Adrenal gland (tissue), 12 donors: ENCODE data around the gene DTX1. TPM values are rescaled to one million over a fixed set of nuclear protein-coding genes. Genes with fewer than 3 reads are reported as not detected.

ENCODE experiments used
- DNase-seq, 7 donors: peaks; one replicate each; pipeline ENCODE4 v3.0.0-alpha.2; 2019 to 2020
- H3K27ac ChIP-seq, 5 donors: fragments of 200-600 bp; sonication (generic) in 4 of 5; 1 replicate in 3 of 5; 2 replicates in 2 of 5; pipeline versions ENCODE4 v1.5.1 to v1.8.0; 2016 to 2020; ENCODE audit warnings: mild to moderate bottlenecking in 1 of 5
- H3K27me3 ChIP-seq: fragments of 200-600 bp; 2 replicates; pipeline ENCODE4 v1.8.0; 2021
- H3K36me3 ChIP-seq, 2 donors: fragments of 200-600 bp; replicated peaks in 1 of 2; 1 replicate in 1 of 2; 2 replicates in 1 of 2; pipeline versions ENCODE4 v1.5.1 to v1.8.0; 2018 to 2022
- H3K4me1 ChIP-seq, 2 donors: fragments of 200-600 bp; replicated peaks in 1 of 2; 1 replicate in 1 of 2; 2 replicates in 1 of 2; pipeline versions ENCODE4 v1.5.1 to v1.8.0; 2018 to 2021
- H3K4me3 ChIP-seq, 4 donors: fragments of 200-600 bp; sonication (generic) in 3 of 4; one replicate each; pipeline ENCODE4 v1.5.1; 2016 to 2018
- H3K9me3 ChIP-seq, 3 donors: fragments of 200-600 bp; sonication (generic) in 1 of 3; replicated peaks in 1 of 3; 1 replicate in 2 of 3; 2 replicates in 1 of 3; pipeline versions ENCODE4 v1.5.1 to v1.8.0; 2016 to 2021
- CTCF ChIP-seq, 6 experiments: fragments of 450-650 bp in 4 of 6; fragments of 200-600 bp in 2 of 6; sonication (generic) in 1 of 6; IDR thresholded peaks; 1 replicate in 5 of 6; 2 replicates in 1 of 6; pipeline versions ENCODE4 v1.5.1 to v1.8.0; 2016 to 2021; ENCODE audit warnings: antibody characterized with exemption in 6 of 6, mild to moderate bottlenecking in 2 of 6, moderate library complexity in 1 of 6
- POLR2A ChIP-seq, 2 donors: fragments of 450-650 bp; IDR thresholded peaks; one replicate each; pipeline ENCODE4 v1.6.1; 2017; ENCODE audit warnings: antibody characterized with exemption in 2 of 2, mild to moderate bottlenecking in 2 of 2, moderate library complexity in 1 of 2
- WGBS, 4 donors: extraction: QIAGEN DNeasy Blood & Tissue Kit in 2 of 4; methylation state at CpG; one replicate each; pipeline versions ENCODE4 v1.1.5 to v1.1.7; 2013 to 2017; 5-methylcytosine and 5-hydroxymethylcytosine counted together
- intact Hi-C, 2 donors: fragments of 100-400 bp; cut with DNase I; formaldehyde crosslinking; loops; one replicate each; pipeline versions ENCODE4 v1.14.1 to v1.15.0; 2022 to 2023
- polyA plus RNA-seq, 3 donors: library from polyadenylated mRNA; stranded (reverse); fragments of 200-250 nt in 2 of 3; fragments of 350-450 nt in 1 of 3; fragmentation: Illumina TruSeq in 1 of 3; extraction: RNeasy Lipid Tissue Mini Kit (QIAGEN cat#74804) in 1 of 3; gene quantifications; one replicate each; pipeline ENCODE4 v1.2.3, GENCODE V29; 2013 to 2014
- total RNA-seq, 9 donors: library from RNA; depleted of rRNA in 4 of 9; stranded (reverse); fragments of >200 nt in 4 of 9; fragments of 120-200 nt in 1 of 9; fragmentation: NEBNext Ultra II Directional in 1 of 9; extraction: Animal tissue kit (Norgen Biotek cat#: 25700) in 1 of 9; gene quantifications; one replicate each; pipeline versions ENCODE4 v1.1.0 to v1.2.4, GENCODE V29; 2013 to 2023
- donor health status: healthy with polysubstance abuse.
- donor health status: Bipolar disorder and iron deficiency.
- donor health status: DM: yes; HTN: yes; CAD: no.
- donor health status: DM: no; HTN: no; CAD: no.
- donor health status: DM: no; HTN: no; CAD: no.
- donor health status: DM: yes; HTN: yes; CAD: no.

Gene DTX1
- total and polyA plus RNA-seq, 12 donors: 1.3 to 20.0 (median 6.9) TPM

- H3K9me3 ChIP-seq: no peaks in the 10 kb centered on the region
- no peak for TF ChIP-seq CTCF (IDR thresholded peaks at IDR 0.05)
- no peak for TF ChIP-seq POLR2A (IDR thresholded peaks at IDR 0.05)
- intact Hi-C loops: no loop called here
- no peak overlapping the region for H3K27ac ChIP-seq
- H3K4me3 ChIP-seq: no peak overlapping the region
- no peak for DNase-seq
- no peaks in the 10 kb centered on the region for H3K4me1 ChIP-seq
- H3K27me3 ChIP-seq: peaks cover 5% of the 10 kb centered on the region
- WGBS, 4 donors: 79 to 96% (median 86%) methylated on average over 5 to 9 of the region's 9 CpGs
- H3K36me3 ChIP-seq: no peaks in the 10 kb centered on the region
Observed at GRCh38 chr12:113063396-113064350, 7.1 kb downstream of the DTX1 start.

- intact Hi-C loops: no loop called here
- H3K36me3 ChIP-seq: no peaks in the 10 kb centered on the region
- H3K27me3 ChIP-seq: peaks cover 5% of the 10 kb centered on the region
- H3K4me3 ChIP-seq: no peak overlapping the region
- H3K9me3 ChIP-seq: no peaks in the 10 kb centered on the region
- TF ChIP-seq CTCF (IDR thresholded peaks at IDR 0.05) (no peak), POLR2A (IDR thresholded peaks at IDR 0.05) (no peak)
- H3K27ac ChIP-seq: no peak overlapping the region
- 40 to 62% (median 58%) methylated on average over 5 of the region's 5 CpGs for WGBS, 4 donors
- DNase-seq: no peak
- H3K4me1 ChIP-seq: no peaks in the 10 kb centered on the region
Observed at GRCh38 chr12:113064395-113065125, 8.0 kb downstream of the DTX1 start.

DNA sequence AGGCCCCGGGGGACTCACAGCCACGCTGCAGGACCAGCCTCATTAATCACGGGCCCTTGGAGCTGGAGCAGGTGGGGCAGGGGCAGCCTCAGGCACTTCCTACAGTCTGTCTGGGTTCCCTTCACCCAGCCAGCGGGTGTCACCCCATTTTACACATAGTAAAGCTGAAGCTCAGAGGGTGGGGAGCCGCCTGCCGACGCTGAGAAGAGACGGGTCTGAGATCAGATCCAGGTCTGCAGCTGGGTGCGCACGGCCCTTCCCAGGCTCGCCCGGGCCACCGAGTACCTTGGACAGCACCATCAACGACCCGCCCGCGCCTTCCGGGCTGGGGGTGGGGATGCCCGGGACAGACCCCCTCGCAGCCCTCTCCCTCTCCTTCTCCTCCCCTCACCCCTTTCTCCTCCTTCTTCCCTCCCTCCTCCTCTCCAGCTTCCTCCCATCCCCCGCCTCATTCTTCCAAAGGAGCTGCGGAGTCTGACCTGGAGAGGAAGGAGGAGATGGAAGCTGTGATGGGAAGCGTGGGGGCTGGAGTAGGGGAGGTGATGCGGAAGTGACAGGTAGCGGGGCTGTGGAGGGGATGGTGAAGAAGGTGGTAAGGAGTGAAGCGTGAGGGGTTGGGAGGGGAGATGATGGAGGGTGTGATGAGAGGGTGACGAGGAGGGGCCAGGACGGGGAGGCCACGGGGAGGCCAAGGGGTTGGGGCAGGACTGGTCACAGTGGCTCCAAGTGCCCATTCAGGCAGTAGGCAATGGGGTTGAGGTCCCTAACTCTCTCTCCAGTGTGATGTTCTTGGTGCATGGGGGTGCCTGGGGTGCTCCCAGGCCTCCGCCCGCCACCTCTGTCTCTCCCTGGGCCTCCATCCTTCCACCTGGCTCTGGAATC lies 8.8 kb downstream of the DTX1 start:
- H3K36me3 ChIP-seq: no peaks in the 10 kb centered on the region
- H3K9me3 ChIP-seq: no peaks in the 10 kb centered on the region
- H3K4me3 ChIP-seq: no peak overlapping the region
- H3K27me3 ChIP-seq: peaks cover 5% of the 10 kb centered on the region
- WGBS, 4 donors: 32 to 39% (median 35%) methylated on average over 17 to 31 of the region's 31 CpGs
- DNase-seq: peak in 1 of 7 donors; percentile 11
- no peak for TF ChIP-seq CTCF (IDR thresholded peaks at IDR 0.05)
- no peak for TF ChIP-seq POLR2A (IDR thresholded peaks at IDR 0.05)
- intact Hi-C loops: no loop called here
- H3K4me1 ChIP-seq: no peaks in the 10 kb centered on the region
- H3K27ac ChIP-seq: no peak overlapping the region
